GM12872 (cell line): ENCODE data around the gene GMPR.

Experiments used
- TF ChIP-seq, protein P1 (sequence below): IDR thresholded peaks from 3 replicates; pipeline ENCODE4 v1.5.1; 2011; ENCODE audit warnings: low read depth, mild to moderate bottlenecking, low read length, moderate library complexity; ENCODE audit not compliant: insufficient read depth

The GMPR gene

DNA sequence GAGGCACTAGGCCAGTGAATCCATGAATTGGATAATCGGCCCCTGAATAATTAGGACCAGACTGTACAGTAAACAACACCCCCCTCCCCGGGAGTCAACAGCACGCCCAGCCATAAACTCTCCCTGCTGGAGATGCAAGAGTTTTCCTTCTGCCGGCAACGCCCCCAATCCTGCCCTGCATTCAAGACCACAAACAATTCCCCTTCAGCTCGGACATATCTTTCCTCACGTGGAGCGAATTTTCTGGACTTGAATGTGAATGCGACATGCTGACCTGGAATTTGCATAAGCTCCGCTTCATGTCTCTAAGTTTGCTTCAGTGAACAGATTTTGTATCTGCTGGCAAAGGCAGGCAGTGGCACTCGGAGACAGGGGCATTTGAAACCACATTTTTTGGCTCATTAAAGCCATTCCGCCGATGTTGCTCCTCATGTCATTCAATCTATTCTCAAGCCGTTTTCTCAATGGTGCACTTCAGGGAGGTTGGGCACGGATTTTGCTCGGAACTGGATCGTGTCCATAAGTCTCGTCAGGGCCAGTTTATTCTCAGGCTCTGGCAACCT lies 38.0 kb upstream of the GMPR start:
- TF ChIP-seq, protein P1, sequence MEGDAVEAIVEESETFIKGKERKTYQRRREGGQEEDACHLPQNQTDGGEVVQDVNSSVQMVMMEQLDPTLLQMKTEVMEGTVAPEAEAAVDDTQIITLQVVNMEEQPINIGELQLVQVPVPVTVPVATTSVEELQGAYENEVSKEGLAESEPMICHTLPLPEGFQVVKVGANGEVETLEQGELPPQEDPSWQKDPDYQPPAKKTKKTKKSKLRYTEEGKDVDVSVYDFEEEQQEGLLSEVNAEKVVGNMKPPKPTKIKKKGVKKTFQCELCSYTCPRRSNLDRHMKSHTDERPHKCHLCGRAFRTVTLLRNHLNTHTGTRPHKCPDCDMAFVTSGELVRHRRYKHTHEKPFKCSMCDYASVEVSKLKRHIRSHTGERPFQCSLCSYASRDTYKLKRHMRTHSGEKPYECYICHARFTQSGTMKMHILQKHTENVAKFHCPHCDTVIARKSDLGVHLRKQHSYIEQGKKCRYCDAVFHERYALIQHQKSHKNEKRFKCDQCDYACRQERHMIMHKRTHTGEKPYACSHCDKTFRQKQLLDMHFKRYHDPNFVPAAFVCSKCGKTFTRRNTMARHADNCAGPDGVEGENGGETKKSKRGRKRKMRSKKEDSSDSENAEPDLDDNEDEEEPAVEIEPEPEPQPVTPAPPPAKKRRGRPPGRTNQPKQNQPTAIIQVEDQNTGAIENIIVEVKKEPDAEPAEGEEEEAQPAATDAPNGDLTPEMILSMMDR: no peak

DNA sequence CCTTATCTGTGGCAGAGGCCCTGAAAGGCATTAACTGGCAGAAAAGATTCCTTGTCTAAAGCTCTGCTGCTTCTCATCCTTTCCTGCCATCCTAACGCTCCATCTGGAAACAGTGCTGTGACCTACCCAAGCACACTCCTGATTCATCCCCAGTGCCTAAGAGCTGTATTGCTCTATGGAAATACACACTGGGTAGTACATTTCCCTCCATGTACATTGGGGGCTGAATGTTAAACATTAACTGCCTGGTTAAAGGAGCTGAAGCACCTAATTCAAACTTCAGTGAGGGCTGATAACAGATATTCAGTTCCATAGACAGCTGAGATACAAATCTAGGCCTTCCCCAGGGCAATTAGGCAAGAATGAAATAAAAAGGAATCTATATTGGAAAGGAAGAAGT lies 36.7 kb upstream of the GMPR start:
- TF ChIP-seq, protein P1: no peak

DNA sequence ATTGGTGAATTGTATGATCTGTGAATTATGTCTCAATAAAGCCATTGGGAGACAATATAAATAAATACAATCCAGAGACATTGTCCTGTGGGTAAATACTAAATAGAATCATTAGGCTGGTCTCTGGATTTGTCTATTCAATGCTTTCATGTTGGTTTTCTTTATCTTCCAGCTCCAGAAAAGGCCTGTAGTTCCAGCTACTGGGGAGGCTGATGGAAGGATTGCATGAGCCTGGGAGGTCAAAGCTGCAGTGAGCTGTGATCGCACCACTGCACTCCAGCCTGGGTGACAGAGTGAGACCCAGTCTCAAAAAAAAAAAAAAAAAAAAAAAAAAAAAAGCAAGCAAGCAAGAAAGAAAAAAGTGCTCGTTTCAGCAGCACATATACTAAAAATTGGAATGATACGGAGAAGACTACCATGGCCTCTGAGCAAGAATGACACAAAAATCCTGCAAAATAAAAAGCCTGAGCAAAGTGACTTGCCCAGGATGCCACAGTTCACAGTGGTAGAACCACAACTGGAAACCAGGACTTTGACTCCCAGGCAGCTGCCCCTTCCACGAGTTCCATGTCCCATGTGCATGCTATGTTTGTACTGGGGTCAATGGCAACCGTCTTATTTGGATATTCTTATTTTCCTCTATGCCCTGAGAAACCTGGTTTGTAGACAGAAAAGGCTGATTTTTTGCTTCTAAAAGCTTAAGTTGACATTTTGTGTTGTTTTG lies 33.6 kb upstream of the GMPR start:
- TF ChIP-seq, protein P1: no peak

DNA sequence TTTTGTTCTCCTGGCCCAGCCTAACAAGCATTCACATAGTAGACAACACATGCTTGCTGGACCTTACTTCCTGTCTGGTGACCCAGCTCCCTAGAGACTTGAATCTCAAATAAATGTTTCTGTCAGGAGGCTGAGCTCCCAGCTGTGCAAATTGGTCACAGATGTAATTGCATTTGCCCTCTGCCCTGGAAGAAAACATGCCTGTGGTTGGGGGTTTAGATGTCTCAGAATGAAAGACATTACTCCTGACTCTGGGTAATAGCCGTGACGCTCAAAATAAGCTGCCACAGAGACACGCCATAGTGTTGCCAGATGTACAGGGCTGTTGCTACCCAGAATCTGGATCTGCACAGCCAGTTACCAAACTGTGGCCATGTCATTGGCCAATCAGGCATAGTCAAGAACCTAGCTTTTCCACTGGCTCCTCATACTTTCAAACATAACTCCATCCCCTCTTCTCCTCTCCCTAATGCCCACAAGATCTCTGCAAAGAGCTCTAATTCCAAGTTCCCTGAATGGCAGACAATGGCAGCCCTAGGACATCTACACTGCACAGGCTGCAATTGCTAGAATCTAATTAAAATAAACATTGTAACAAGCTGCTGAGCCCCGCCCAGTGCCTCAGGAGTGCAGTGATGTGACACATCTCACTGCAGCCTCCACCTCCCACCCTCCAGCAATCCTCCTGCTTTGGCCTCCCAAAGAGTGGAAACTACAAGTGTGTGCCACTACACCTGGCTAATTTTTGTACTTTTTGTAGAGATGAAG lies 32.8 kb upstream of the GMPR start:
- TF ChIP-seq, protein P1: no peak

DNA sequence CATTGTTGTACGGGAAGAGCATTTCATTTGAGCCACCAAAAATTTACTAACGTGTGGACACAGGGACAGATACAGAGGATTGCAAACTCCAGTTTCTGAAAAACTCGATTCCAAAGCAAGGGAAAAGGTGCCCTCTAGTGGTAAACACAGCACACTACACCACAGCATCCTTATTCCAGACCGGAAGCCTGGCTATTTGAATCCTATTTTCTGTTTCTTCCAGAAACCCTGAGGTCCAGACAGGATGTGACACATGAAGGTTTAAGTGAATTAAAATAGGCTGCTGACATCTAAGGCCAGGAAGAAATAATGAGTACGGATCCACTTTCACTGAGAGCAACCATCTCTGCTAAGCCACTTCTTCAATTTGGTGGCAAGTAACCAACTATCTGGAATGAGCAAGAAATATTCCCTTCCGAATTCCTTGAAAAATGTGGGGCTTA lies 31.8 kb upstream of the GMPR start:
- TF ChIP-seq, protein P1: peak; percentile 94

DNA sequence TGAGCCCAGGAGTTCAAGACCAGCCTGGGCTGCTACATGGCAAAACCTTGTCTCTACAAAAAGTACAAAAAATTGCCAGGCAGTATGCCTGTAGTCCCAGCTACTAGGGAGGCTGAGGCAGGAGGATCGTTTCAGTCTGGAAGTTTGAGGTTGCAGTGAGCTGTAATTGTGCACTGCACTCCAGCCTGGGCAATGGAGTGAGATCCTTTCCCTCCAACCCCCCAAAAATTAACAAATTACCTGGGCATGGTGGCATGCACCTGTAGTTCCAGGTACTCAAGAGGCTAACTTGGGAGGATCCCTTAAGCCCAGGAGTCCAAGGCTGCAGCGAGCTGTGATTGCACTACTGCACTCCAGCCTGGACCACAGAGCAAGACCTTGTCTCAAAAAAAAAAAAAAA lies 29.4 kb upstream of the GMPR start:
- TF ChIP-seq, protein P1: no peak

DNA sequence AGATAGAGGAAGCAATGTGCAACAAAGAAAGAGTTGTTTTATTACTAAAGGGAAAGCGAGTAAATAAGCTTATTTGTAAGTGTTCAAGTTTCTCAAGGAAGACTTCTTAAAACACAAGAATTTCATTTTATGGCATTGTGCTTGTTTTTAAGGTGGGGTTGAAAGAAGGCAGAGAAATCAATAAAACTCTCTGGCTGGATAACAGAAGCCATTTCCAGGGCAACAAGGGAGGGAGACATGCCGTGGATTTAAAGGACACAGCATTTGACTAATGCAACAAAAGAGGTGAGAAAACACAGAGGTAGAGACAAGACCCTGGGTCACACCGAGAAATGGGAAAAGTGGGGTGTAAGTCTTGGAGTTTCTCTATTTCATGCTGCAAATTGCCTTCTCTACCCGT lies 28.8 kb upstream of the GMPR start:
- TF ChIP-seq, protein P1: no peak
